Daoy (cell line): ENCODE results near the gene NADK2. TPM values are rescaled to one million over a fixed set of nuclear protein-coding genes. Genes with fewer than 3 reads are reported as not detected.
"Not testable (repeated sequence)": the region's sequence is repeated elsewhere in the genome, so short reads cannot be mapped to it uniquely, and the experiment has no call there.

Experiments used
- DNase-seq: peaks from one replicate; pipeline ENCODE4 v3.0.0-alpha.2; 2015; ENCODE audit warnings: low read depth
- total RNA-seq: library from RNA; depleted of rRNA; stranded (reverse); fragments of >200 nt; shearing (Covaris generic); gene quantifications from 2 replicates; pipeline ENCODE4 v1.2.3, GENCODE V29; 2014

Gene NADK2
- total RNA-seq, 1 experiment from 2014 or later = 21.2 TPM

GRCh38 chr5:36206913-36207312 is 34.8 kb downstream of the NADK2 start:
- DNase-seq = no peak

DNA sequence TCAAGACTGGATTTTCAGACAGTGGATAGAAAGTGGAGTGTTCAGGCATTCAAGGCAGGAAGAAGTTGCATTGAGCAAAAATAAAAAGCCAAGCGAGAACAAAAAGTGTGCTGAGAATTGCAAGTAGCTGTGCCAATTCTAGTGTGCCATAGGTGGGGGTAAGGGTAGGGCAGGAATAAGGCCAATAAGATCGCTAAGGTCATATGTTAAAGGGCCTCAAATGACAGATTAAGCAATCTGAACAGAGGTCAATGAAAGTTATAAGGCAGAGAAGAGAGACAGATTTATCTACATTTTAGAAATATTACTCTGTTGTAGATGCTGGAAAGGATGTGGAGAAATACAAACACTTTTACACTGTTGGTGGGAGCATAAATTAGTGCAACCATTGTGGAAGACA is 36.4 kb downstream of the NADK2 start:
- DNase-seq = no peak

GRCh38 chr5:36202521-36202961 is 39.2 kb downstream of the NADK2 start:
- DNase-seq = no peak

DNA sequence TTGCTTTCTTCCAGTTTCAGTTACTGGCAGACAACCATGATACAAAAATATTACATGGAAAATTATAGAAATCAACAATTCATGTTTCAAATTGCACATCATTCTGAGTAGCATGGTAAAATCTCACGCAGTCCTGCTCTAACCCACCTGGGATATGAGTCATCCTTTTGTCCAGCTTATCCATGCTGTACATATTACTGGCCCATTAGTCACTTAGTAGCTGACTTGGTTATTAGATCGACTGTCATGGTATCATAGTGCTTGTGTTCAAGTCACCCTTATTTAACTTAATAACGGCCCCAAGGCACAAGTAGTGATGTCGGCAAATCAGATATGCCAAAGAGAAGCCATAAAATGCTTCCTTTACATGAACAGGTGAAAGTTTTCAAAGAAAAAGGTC is 41.2 kb downstream of the NADK2 start:
- peak; percentile 22 for DNase-seq

DNA sequence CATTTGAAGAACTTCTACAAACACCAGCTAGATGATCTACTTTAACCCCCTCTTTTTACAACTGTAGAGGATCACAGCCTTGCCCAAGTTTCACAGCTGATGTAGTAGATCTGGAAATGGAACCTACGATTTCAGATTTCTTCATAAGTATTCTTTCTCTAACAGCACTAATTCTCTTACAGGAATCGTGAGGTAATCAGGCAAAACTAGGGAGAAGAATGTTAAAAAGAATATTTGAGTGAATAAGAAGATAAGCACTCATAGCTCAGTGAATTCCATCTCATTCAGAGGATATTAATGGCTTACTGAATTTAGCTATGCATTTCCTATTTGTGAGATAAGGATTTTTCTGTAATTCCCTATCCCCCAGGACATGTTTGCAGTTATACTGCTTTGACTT is 42.1 kb downstream of the NADK2 start:
- DNase-seq = no peak

DNA sequence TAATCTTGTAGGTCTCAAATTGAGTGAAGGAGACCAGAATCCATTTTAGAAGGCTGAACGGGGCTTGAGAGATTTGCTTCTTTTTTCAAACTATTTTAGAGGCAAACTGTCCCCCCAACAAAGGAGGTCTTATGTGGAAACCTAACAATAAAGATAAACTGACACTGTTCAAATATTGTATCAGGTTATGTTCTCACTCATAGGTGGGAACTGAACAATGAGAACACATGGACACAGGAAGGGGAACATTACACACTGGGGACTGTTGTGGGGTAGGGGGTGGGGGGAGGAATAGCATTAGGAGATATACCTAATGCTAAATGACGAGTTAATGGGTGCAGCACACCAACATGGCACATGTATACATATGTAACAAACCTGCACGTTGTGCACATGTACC is 42.9 kb downstream of the NADK2 start:
- not testable (repeated sequence) for DNase-seq

GRCh38 chr5:36198281-36198680 is 43.4 kb downstream of the NADK2 start:
- no peak for DNase-seq

DNA sequence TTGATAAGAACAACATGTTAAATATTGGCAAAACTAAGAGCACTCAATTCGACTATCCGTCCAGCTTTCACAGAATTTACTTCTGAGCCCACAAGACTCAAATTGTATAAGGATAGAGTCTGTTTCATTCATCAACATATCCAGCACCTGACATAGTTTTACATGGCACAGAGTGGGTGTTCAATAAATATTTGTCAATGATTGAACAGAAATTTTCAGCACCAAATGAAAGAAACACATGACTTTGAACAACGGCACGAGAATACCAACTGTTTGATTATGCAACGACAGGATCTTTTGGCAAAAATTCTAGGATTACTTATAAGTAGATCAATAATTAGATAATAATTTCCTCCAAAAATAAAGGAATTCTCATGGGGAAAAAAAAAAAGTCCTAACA is 48.0 kb downstream of the NADK2 start:
- no peak for DNase-seq

GRCh38 chr5:36184408-36184807 is 57.3 kb downstream of the NADK2 start:
- not testable (repeated sequence) for DNase-seq

DNA sequence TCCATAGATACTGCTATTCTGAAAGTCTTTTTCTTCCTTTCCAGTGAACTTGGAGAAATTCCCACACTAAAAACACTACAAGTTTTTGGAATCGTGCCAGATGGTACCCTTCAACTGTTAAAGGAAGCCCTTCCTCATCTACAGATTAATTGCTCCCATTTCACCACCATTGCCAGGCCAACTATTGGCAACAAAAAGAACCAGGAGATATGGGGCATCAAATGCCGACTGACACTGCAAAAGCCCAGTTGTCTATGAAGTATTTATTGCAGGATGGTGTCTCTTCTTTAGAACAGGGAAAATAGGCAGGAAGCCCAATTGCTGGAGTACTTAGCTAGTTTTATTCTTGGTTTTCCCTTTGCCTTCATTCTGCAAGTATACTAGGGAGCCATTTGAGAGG is 60.0 kb downstream of the NADK2 start:
- DNase-seq = no peak

DNA sequence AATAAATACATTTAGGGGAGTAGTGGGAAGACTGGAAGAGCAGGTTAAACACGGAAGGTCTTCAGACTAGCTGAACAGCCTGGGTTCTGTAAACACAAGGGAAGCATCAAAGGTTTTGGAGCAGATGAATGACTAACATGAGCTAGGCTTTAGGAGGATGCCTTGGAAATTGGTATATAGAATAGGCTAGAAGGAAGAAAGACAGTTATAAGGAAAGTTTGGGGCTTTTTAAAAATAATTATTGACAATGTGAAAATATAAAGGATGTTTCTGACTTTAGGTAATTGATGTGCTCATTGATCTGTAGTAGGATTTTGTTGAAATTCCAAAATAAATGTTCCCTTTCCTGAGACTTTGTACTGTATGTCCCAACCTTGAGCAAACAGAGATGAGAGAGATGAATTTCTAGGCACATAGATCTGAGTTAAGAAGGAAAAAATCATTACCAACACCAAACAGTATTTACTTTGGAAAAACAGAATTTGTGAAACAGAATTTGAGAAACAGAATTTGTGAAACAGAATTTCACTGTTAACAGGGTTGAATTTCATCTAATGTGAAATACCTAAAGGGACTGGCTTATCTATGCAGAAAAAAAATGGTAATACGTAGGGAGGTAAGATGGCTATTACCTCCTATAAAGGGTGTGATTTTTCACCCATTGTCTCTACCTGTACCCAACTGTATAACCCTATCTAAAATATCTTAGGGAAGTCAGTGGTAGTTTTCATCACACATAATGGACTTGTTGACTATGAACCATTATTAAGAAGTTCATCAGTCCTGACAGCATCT is 61.0 kb downstream of the NADK2 start:
- DNase-seq = no peak

DNA sequence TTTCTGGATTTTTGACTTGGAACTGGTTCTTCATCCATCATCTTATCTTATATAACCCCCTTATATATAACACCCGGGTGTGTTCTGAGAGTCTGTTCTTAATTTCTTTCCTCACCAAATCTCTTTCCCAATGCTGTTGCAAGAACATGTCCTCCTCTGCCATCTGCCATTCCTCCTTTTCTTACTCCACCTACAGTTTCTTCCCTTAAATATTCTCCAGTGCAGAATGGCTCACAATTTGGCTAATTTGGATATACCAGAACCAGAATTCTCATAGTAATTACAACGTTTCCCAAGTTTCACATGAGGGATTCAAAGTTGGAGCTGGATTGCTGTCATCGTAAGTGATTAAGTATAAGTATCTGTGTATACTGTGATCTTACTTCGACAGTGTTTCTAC is 61.8 kb downstream of the NADK2 start:
- DNase-seq = no peak

DNA sequence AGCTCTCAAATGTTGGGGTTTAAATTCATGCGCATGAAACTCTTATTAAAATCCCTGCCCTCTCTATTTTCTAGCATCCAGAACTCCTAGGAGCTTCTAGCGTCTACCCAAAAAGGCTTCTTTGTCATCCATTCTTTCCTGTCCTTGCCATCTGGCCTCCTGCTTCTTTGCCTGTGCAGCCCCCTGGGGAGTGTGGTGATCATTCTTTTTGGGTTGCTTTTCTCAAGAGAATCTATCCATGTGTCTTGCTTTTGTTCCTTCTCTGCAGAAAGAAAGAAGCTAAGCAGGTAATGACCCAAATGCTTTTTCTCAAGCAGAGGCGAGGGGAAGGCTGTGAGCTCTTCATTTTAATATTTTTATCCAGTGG is 63.2 kb downstream of the NADK2 start:
- DNase-seq = no peak

DNA sequence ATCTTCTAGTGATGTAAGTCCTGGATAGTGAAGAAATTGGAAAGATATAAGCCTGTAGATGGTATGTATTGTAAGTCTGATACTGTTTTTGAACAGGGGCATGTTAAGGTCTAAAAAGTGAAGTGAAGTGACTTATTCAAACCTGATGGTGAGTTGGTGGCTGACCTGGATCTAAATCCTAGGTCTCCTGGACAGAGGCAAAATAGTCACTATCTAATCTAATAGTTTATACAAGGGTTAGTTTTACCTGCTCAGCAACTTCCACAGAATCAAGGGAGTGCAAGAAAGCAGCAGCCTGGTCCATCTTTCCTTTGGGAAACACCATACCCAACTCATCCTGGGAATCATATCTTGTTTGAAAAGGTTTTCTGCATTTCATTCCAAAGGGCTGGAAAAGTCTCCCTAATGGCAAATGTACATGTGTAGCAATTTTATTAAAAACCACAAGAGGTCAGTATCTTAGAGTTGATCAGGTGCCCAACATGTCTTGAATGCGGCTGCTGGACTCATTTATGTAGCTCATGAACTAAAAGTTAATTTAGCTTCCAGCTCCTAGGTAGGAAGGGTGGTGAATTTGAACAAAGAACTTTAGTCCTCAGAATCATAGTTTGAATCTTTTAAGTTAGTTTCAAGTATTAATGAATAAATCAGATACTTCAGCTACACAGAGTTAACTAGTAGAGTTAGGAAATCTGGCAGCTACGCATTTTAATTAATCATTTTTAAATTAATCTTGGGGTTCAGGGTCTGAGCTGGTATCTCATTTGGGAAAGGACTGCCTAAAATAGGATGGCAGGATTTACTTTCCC is 63.8 kb downstream of the NADK2 start:
- DNase-seq = peak; percentile 9

GRCh38 chr5:36177154-36177553 is 64.6 kb downstream of the NADK2 start:
- no peak for DNase-seq

GRCh38 chr5:36175043-36175442 is 66.7 kb downstream of the NADK2 start:
- DNase-seq = no peak

DNA sequence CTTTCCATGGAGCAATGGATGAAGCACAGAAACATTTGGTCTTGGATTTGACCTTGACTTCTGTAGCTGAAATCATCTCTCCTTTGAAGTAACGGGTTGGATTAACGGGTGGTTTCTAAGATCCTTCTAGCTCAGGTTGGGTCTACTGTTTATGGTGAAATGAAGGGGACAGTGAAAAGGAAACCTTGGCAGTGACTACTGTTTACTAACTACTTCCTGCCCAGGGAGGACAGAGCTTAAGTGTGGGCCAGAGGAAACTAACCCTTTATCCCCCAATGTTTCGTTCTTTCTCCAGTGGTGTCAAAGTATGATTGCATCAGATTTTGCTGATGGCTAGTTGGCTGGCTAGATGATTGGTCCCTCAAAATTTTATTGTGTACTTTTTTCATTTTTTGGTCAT is 67.6 kb downstream of the NADK2 start:
- no peak for DNase-seq

- no peak for DNase-seq
Measured at GRCh38 chr5:36173426-36173825, 68.3 kb downstream of the NADK2 start.

DNA sequence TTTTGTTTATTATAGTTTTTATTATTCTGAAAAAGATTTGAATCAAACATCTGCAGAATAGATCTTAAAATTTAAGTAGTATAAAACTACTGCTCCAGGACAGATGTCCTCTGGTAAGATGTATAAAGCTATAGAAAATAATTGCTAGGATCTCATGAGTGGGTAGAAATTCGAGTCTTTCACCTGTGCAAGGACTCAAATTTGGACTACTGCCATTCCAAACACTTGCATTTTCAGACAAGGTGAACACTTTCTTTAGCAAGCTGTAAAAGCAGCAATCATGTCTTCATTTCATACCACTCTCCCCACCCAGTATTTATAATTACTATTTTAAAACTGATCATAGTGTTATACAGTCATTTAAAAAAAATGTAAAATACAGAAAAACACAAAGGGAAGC is 69.1 kb downstream of the NADK2 start:
- no peak for DNase-seq

- DNase-seq = no peak
Measured at GRCh38 chr5:36170832-36171424, 70.8 kb downstream of the NADK2 start.

- DNase-seq = no peak
Measured at GRCh38 chr5:36168737-36169136, 73.0 kb downstream of the NADK2 start.

DNA sequence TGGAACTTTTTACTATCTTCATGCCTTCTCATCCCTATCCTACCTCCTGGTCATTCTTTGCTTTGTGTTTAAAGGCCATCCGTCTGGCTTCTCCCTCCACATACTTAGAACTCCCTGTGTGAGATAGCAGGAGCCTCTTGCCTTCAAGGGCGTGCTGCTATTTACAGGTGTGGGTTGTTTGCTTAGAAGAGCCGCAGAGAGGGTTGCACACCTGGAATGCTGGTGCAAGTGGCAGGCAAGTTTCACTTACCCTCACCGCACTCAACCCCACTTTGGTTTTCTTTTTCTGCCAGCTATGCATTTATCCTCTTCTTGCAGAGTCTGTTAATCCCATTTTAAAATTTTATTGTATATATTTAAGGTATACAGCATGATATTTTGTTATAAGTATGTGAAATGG is 77.3 kb downstream of the NADK2 start:
- no peak for DNase-seq
